SK-N-SH (cell line): ENCODE data around the gene RRBP1. TPM values are rescaled to one million over a fixed set of nuclear protein-coding genes. Genes with fewer than 3 reads are reported as not detected.

ENCODE experiments used
- CTCF ChIA-PET: fragments of 300-600, 350-600 bp; formaldehyde crosslinking; extraction: SDS; loops from one replicate; lab custom pipeline; 2021; lab: Yijun Ruan, JAX
- POLR2A ChIA-PET: fragments of 350-600 bp; sonication (Branson Sonifier 250); formaldehyde crosslinking; extraction: SDS; loops from one replicate; lab custom pipeline; 2020; ENCODE audit warnings: antibody characterized with exemption, inconsistent platforms; lab: Yijun Ruan, JAX
- DNase-seq: peaks from one replicate; pipeline ENCODE4 v3.0.0; 2012
- H2AFZ ChIP-seq: fragments of 200-600 bp; sonication (generic); 2 replicates; pipeline ENCODE4 v1.8.1; 2016; ENCODE audit warnings: antibody characterized with exemption, mild to moderate bottlenecking, low read depth
- H3F3A ChIP-seq: fragments of 200-600 bp; sonication (generic); replicated peaks from 2 replicates; pipeline ENCODE3; 2016; ENCODE audit warnings: antibody characterized with exemption, mild to moderate bottlenecking; ENCODE audit not compliant: insufficient read depth
- H3K27ac ChIP-seq, 2 experiments: fragments of 200-500 bp in 1 of 2; fragments of 200-600 bp in 1 of 2; sonication (Bioruptor generic) in 1 of 2; sonication (generic), shearing (Covaris generic) in 1 of 2; 2 replicates each; pipeline versions ENCODE4 v1.5.1 to v1.6.1; 2014 to 2016; ENCODE audit warnings: low read depth in 2 of 2, inconsistent platforms in 1 of 2, low read length in 1 of 2, mild to moderate bottlenecking in 1 of 2, mixed read lengths in 1 of 2
- H3K27me3 ChIP-seq: fragments of 200-600 bp; sonication (generic), shearing (Covaris generic); 2 replicates; pipeline ENCODE4 v1.6.1; 2016; ENCODE audit warnings: mixed run types; ENCODE audit not compliant: insufficient read depth
- H3K36me3 ChIP-seq, 2 experiments: fragments of 200-500 bp in 1 of 2; fragments of 200-600 bp in 1 of 2; sonication (Bioruptor generic) in 1 of 2; sonication (generic) in 1 of 2; replicated peaks in 1 of 2; 2 replicates each; pipeline versions ENCODE3 to v1.5.1; 2014 to 2016; ENCODE audit warnings: low read length in 1 of 2, mild to moderate bottlenecking in 1 of 2; ENCODE audit not compliant: insufficient read depth in 2 of 2, control insufficient read depth in 1 of 2
- H3K4me1 ChIP-seq, 2 experiments: fragments of 200-500 bp in 1 of 2; fragments of 200-600 bp in 1 of 2; sonication (Bioruptor generic) in 1 of 2; sonication (generic), shearing (Covaris generic) in 1 of 2; 2 replicates each; pipeline versions ENCODE4 v1.5.1 to v1.6.1; 2014 to 2016; ENCODE audit warnings: low read depth in 1 of 2, low read length in 1 of 2, mixed run types in 1 of 2; ENCODE audit not compliant: insufficient read depth in 2 of 2, control insufficient read depth in 1 of 2
- H3K4me2 ChIP-seq: fragments of 200-600 bp; sonication (generic), shearing (Covaris generic); 2 replicates; pipeline ENCODE4 v1.6.1; 2017; ENCODE audit warnings: mixed run types
- H3K4me3 ChIP-seq, 2 experiments: fragments of 200-500 bp in 1 of 2; fragments of 200-600 bp in 1 of 2; sonication (Bioruptor generic) in 1 of 2; sonication (generic), shearing (Covaris generic) in 1 of 2; 2 replicates each; pipeline versions ENCODE4 v1.5.1 to v1.8.1; 2014 to 2016; ENCODE audit warnings: low read depth in 2 of 2, inconsistent platforms in 1 of 2, low read length in 1 of 2, mild to moderate bottlenecking in 1 of 2, mixed read lengths in 1 of 2, moderate library complexity in 1 of 2
- H3K79me2 ChIP-seq: fragments of 200-600 bp; sonication (generic); 2 replicates; pipeline ENCODE4 v1.8.1; 2017; ENCODE audit warnings: mild to moderate bottlenecking; ENCODE audit not compliant: insufficient read depth
- H3K9ac ChIP-seq: fragments of 200-600 bp; sonication (generic); 2 replicates; pipeline ENCODE4 v1.6.1; 2017; ENCODE audit warnings: mixed run types
- H3K9me2 ChIP-seq: fragments of 200-600 bp; sonication (generic); 2 replicates; pipeline ENCODE4 v1.6.1; 2017; ENCODE audit warnings: mixed run types
- H3K9me3 ChIP-seq: fragments of 200-600 bp; sonication (generic); 2 replicates; pipeline ENCODE4 v1.6.1; 2017; ENCODE audit warnings: mixed run types, mild to moderate bottlenecking, moderate library complexity
- H4K20me1 ChIP-seq: fragments of 200-600 bp; sonication (generic); 2 replicates; pipeline ENCODE4 v1.6.1; 2017; ENCODE audit warnings: mild to moderate bottlenecking, mixed run types; ENCODE audit not compliant: insufficient read depth
- CHD2 ChIP-seq: fragments of 150-350 bp; IDR thresholded peaks from 2 replicates; pipeline ENCODE4 v1.6.1; 2018; ENCODE audit warnings: low read length; ENCODE audit not compliant: partially characterized antibody
- EP300 ChIP-seq, 2 experiments: IDR thresholded peaks; 2 replicates each; pipeline versions ENCODE4 v1.4.0 to v1.6.1; 2012; ENCODE audit warnings: borderline replicate concordance in 1 of 2, low read depth in 1 of 2, low read length in 1 of 2
- GATA2 ChIP-seq: sonication (generic); formaldehyde crosslinking; IDR thresholded peaks from 2 replicates; pipeline ENCODE4 v1.5.0; 2020; ENCODE audit warnings: mild to moderate bottlenecking, missing genetic modification reagents
- MAX ChIP-seq: IDR thresholded peaks from 2 replicates; pipeline ENCODE4 v1.4.0; 2012; ENCODE audit warnings: low read depth
- NFIC ChIP-seq: IDR thresholded peaks from 2 replicates; pipeline ENCODE4 v1.4.0; 2012; ENCODE audit warnings: borderline replicate concordance
- NRF1 ChIP-seq: IDR thresholded peaks from 2 replicates; pipeline ENCODE4 v1.6.1; 2012; ENCODE audit warnings: low read depth, mild to moderate bottlenecking, low read length
- POLR2AphosphoS5 ChIP-seq: IDR thresholded peaks from 2 replicates; pipeline ENCODE4 v1.6.1; 2012; ENCODE audit warnings: low read depth, low read length
- RXRA ChIP-seq: IDR thresholded peaks from 2 replicates; pipeline ENCODE4 v1.4.0; 2012; ENCODE audit warnings: low read depth, mild to moderate bottlenecking, borderline replicate concordance
- USF1 ChIP-seq: IDR thresholded peaks from 2 replicates; pipeline ENCODE4 v1.4.0; 2012; ENCODE audit warnings: low read depth, borderline replicate concordance
- WGBS: methylation state at CpG from one replicate; pipeline ENCODE4 v1.1.6; 2017; ENCODE audit warnings: low lambda C conversion rate; 5-methylcytosine and 5-hydroxymethylcytosine counted together
- polyA plus RNA-seq, 3 experiments: library from polyadenylated mRNA; depleted of rRNA; stranded (reverse); fragments of >200 nt; gene quantifications; 2 replicates each; pipeline ENCODE4 v1.2.3, GENCODE V29; 2012
- TF ChIP-seq, protein P1 (sequence below): IDR thresholded peaks from 2 replicates; pipeline ENCODE4; 2012
- TF ChIP-seq, protein P2 (sequence below): IDR thresholded peaks from 2 replicates; pipeline ENCODE4 v1.6.1; 2012; ENCODE audit warnings: mild to moderate bottlenecking, low read depth, low read length, moderate library complexity
- TF ChIP-seq, protein P3 (sequence below): IDR thresholded peaks from 2 replicates; pipeline ENCODE4 v1.4.0; 2012; ENCODE audit warnings: low read depth, borderline replicate concordance

The RRBP1 gene
- polyA plus RNA-seq, 1 of the 3 experiments (the other 2 are of a cell fraction): 50.2 TPM

GRCh38 chr20:17635332-17636244 is 46.5 kb downstream of the RRBP1 start:
- WGBS: 93% methylated on average over 14 of the region's 25 CpGs
- Histone ChIP-seq H3K36me3 (peaks cover 8 to 61% of the 10 kb centered on the region in 2 experiments), H3K79me2 (peaks cover 6% of the 10 kb centered on the region; the same call in 1 of the 2 replicates), H3K4me1 (peaks cover 0 to 20% of the 10 kb centered on the region in 2 experiments; a peak in 1 of 4 replicates), H3F3A (no peaks in the 10 kb centered on the region), H3K9me3 (no peaks in the 10 kb centered on the region), H3K27me3 (no peaks in the 10 kb centered on the region), H3K4me3 (no peak overlapping the region), H3K9me2 (no peaks in the 10 kb centered on the region), H4K20me1 (peaks cover 31% of the 10 kb centered on the region; the same call in 1 of the 2 replicates), H2AFZ (no peak overlapping the region), H3K9ac (no peak overlapping the region), H3K27ac (no peak overlapping the region), H3K4me2 (no peak overlapping the region)
- TF ChIP-seq, protein P1, sequence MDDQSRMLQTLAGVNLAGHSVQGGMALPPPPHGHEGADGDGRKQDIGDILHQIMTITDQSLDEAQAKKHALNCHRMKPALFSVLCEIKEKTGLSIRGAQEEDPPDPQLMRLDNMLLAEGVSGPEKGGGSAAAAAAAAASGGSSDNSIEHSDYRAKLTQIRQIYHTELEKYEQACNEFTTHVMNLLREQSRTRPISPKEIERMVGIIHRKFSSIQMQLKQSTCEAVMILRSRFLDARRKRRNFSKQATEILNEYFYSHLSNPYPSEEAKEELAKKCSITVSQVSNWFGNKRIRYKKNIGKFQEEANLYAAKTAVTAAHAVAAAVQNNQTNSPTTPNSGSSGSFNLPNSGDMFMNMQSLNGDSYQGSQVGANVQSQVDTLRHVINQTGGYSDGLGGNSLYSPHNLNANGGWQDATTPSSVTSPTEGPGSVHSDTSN: no peak
- TF ChIP-seq NRF1 (no peak), USF1 (no peak), RXRA (no peak), GATA2 (CRISPR knock-in tag) (no peak), CHD2 (no peak), MAX (no peak), NFIC (no peak), POLR2AphosphoS5 (no peak), EP300 (IDR thresholded peaks at IDR 0.05; ENCODE audit: borderline replicate concordance in 1 of 2, low read depth in 1 of 2, low read length in 1 of 2) (no peak)
- TF ChIP-seq, protein P2, sequence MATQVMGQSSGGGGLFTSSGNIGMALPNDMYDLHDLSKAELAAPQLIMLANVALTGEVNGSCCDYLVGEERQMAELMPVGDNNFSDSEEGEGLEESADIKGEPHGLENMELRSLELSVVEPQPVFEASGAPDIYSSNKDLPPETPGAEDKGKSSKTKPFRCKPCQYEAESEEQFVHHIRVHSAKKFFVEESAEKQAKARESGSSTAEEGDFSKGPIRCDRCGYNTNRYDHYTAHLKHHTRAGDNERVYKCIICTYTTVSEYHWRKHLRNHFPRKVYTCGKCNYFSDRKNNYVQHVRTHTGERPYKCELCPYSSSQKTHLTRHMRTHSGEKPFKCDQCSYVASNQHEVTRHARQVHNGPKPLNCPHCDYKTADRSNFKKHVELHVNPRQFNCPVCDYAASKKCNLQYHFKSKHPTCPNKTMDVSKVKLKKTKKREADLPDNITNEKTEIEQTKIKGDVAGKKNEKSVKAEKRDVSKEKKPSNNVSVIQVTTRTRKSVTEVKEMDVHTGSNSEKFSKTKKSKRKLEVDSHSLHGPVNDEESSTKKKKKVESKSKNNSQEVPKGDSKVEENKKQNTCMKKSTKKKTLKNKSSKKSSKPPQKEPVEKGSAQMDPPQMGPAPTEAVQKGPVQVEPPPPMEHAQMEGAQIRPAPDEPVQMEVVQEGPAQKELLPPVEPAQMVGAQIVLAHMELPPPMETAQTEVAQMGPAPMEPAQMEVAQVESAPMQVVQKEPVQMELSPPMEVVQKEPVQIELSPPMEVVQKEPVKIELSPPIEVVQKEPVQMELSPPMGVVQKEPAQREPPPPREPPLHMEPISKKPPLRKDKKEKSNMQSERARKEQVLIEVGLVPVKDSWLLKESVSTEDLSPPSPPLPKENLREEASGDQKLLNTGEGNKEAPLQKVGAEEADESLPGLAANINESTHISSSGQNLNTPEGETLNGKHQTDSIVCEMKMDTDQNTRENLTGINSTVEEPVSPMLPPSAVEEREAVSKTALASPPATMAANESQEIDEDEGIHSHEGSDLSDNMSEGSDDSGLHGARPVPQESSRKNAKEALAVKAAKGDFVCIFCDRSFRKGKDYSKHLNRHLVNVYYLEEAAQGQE: no peak
- TF ChIP-seq, protein P3, sequence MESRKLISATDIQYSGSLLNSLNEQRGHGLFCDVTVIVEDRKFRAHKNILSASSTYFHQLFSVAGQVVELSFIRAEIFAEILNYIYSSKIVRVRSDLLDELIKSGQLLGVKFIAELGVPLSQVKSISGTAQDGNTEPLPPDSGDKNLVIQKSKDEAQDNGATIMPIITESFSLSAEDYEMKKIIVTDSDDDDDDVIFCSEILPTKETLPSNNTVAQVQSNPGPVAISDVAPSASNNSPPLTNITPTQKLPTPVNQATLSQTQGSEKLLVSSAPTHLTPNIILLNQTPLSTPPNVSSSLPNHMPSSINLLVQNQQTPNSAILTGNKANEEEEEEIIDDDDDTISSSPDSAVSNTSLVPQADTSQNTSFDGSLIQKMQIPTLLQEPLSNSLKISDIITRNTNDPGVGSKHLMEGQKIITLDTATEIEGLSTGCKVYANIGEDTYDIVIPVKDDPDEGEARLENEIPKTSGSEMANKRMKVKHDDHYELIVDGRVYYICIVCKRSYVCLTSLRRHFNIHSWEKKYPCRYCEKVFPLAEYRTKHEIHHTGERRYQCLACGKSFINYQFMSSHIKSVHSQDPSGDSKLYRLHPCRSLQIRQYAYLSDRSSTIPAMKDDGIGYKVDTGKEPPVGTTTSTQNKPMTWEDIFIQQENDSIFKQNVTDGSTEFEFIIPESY: no peak
- no peak for DNase-seq
- POLR2A ChIA-PET: interaction anchor here (2.3 kb wide), 1 partner anchor 66 kb away, joined by 8 read pairs; the partner anchor contains the start of gene DSTN
- CTCF ChIA-PET: interaction anchor here (0.6 to 4.2 kb wide), 13 partner anchors 10 to 361 kb away, joined by 3 to 23 read pairs (median 5); partner anchors contain the start of gene RRBP1
